NCI-H446 (cell line): ENCODE results near the gene UBC.
"Not testable (repeated sequence)": the region's sequence is repeated elsewhere in the genome, so short reads cannot be mapped to it uniquely, and the experiment has no call there.

ENCODE experiments used
- DNase-seq, 2 experiments: peaks; one replicate each; lab custom pipeline; 2025; lab: John Stamatoyannopoulos, UW

Gene UBC

DNA sequence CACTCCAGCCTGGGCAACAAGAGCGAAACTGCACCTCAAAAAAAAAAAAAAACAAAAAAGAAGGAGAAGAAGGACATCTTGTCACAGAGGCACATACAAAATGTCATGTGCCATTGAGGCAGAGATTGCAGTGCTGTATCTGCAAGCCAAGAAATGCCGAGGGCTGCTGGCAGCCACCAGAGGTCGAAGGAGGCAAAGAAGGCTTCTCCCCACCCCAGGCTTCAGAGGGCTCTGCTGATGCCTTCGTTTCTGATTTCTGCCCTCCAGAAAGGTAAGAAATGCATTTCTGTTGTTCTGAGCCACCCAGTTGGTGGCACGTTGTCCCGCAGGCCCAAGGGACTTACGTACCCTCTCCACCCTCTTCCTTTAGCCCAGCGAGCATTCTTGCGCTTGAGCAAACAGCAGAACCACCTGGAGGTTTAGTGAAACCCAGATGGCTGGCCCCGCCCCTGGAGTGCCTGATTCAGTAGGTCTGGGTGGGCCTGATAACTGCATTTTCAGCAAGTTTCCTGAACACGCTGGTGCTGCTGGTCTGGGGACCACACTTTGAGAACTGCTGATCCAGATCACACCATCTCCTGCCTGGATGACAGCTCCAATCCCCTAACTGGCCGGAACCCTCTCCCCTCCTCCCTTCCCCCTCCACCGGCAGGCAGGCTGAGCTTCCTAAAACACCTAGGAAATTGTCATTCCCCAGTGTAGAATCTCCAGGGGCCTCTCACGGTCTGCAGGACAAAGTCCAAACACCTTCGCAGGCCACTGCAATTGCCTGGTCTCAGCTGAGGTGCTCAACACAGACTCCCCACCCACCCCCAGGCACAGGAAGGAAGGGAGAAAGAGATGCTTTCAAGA, 29.6 kb downstream of the UBC start:
- no peak for DNase-seq

DNA sequence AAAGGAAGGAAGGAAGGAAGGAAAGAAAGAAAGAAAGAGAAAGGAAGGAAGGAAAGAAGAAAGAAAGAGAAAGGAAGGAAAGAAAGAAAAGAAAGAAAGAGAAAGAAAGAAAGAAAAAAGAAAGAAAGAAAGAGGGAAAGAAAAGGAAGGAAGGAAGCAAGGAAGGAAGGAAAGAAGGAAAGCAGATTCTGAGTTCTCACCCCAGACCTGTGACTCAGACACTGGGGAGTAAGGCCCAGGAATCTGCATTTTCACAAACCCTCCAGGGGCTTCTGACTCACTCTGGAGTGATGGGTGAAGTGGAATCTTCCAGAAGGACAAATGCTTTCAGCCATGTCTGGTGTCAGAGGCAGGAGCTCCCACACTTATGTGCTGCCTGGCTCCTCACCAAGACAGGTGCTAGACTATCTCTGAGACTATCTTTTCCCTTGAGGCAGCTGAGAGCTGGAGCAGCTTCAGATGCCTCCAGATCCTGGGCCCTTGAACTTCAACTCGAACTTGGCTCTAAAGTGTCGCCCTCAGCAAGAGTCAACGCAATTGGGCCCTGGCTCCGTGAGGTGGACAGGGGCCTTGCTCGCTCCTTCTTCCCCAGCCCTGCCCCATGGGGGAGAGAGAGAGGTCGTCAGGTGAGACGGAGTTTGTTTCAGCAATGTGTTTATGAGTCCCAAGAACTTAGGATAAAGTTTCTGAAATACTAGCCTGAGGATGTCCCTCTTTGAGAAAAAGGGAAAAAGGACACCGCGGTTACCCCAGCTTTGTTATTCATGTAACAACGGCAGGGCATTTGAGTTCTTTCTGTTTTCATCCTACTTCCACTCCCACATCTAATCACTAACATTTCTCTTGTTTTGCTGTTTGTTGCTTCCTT, 31.0 kb downstream of the UBC start:
- DNase-seq: no peak

DNA sequence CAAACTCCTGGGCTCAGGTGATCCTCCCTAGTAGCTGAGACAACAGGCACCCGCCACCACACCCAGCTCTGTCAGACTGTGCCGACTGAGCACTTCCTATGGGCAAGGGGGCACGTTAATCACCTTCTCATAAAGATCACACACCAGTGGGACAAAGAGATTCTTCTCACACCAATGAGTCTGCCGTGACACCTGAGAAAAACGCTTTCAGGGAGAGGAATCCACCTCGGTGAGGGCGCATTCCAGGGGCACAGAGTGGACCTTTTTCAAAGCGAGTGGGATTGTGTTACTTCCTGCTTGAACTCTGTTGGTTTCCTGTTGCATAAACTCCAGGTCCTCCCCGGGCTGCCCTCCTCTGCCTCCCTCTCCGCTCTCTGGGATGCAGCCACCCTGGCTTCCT, 33.3 kb downstream of the UBC start:
- no peak for DNase-seq

DNA sequence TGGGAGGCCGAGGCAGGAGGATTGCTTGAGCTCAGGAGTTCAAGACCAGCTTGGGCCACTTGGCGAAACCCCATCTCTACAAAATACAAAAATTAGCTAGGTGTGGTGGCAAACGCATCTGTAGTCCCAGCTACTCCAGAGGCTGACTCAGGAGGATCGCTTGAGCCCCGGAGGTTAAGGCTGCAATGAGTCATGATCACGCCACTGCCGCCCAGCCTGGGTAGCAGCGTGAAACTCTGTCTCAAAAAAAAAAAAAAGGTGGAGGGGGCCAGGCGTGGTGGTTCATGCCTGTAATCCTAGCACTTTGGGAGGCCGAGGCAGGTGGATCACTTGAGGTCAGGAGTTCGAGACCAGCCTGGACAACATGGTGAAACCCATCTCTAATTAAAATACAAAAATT, 34.1 kb downstream of the UBC start:
- DNase-seq: not testable (repeated sequence)

DNA sequence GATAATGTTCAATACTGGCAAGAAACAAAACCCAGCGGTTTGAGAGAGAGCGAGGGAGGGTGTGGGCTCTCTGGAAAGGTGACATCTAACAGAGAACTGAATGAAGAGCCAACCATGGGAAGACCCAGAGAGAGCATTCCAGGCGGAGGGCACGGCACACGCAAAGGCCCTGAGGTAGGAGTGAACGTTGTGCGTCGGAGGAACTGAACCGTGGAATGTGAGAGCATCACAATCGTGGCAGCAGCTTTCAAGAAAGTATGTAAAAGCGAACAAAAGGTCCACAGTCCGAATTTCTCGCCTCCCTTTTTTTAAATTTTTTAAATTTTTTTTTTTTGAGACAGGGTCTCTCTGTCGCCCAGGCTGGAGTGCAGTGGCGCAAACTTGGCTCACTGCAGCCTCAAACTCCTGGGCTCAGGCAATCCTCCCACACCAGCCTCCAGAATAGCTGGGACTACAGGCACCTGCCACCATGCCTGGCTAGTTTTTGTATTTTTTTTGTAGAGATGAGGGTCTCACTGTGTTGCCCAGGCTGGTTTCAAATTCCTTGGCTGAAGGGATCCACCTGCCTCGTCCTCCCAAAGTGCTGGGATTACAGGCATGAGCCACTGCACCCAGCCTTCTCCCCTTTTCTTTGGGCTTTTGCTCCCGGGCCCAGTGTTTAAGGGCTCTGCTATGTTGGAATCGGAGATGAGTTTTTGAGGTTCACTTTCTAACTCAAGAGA, 35.5 kb downstream of the UBC start:
- DNase-seq: no peak

DNA sequence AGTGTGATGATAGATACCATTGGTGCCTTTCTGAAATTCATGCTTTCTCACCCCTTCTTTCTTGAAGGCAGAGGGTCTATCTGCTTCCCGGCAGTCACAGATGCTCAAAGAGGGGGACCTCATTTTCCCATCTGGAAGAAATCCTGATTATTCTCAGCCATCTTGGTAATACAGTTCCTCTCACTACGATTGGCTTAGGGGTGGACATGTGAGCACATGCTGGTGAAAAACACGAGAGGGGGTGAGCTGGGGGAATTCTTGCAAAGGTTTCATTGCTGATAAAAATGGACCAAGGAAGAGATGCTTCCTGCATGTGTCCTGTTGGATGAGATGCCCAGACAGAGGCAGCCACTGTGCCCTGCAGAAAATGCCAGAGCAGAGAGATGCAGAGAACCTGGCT, 37.0 kb downstream of the UBC start:
- DNase-seq: no peak

DNA sequence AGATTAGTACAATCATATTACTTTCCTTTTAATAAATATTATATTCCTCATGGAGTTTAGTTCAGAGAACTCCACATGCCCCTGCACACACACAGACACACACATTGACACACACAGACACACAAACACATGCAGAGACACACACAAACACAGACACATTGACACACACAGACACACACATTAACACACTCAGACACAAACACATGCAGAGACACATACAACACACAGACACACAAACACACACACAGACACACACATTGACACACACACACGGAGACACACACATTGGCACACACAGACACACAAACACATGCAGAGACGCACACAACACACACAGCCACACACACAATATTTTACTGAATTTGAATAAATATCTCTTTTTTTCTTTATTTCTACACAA, 38.3 kb downstream of the UBC start:
- no peak for DNase-seq

DNA sequence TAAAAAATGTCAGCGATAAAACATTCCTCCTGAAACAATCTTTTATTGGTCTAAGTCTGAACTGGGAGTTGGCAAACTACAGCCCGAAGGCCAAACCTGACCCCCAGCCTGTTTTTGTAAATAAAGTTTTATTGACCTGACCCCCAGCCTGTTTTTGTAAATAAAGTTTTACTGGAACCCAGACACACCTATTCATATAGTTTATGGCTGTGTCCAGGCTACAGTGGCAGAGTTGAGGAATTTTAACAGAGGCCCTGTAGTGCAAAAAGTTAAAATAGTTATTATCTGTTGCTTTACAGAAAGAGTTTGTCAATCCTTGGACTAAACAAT, 38.7 kb downstream of the UBC start:
- no peak for DNase-seq

DNA sequence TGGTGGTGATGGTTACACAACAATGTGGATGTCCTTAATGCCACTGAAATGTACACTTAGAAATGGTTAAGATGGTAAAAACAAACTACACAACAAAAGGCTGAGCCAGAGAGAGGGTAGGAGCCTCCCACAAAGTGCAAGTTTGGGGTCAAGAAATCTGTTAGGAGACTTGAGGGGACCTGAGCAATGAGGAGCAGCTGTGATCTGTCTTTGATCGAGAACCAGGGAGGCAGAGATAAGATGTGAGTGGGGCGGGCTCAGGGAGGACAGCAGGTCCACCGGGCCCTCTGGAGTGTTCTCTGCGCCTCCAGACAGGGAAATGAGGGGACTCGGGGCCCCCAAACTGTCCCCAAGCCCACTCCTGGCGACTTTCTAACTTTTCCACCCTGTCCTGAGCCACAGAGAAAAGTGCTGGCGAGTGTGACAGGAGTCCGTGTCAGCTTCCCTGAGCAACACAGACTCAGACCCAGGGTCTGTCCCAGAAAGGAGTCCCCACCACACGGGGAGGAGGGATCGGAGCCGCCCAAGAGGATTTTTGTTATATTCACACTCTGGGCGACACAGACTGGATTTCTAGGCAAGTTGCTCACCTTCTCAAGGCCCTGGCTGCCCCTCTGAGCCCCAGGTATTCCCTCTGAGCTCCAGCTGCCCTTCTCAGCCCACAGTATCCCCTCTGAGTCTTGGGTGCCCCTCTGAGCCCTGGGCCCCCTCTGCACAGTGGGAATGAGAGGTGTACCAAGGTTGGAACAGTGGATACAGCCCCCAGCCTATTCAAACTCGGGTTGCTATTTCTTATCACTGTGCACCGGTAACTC, 39.3 kb downstream of the UBC start:
- DNase-seq: no peak

DNA sequence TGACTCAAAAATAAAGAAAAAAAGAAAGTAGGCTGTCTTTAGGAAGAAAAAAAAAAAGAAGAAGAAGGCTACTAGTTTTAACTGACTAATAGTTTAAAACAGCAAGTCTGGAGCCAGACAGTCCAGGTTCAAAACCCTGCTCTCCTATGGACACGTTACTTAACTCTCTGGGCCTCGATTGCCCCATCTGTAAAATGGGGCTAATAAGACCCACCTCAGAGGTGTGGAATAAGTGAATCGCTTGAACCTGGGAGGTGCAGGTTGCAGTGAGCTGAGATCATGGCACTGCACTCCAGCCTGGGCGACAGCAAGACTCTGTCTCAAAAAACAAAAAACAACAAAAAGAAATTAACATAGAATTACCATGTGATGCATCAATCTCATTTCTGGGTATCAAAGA, 40.3 kb downstream of the UBC start:
- no peak for DNase-seq

DNA sequence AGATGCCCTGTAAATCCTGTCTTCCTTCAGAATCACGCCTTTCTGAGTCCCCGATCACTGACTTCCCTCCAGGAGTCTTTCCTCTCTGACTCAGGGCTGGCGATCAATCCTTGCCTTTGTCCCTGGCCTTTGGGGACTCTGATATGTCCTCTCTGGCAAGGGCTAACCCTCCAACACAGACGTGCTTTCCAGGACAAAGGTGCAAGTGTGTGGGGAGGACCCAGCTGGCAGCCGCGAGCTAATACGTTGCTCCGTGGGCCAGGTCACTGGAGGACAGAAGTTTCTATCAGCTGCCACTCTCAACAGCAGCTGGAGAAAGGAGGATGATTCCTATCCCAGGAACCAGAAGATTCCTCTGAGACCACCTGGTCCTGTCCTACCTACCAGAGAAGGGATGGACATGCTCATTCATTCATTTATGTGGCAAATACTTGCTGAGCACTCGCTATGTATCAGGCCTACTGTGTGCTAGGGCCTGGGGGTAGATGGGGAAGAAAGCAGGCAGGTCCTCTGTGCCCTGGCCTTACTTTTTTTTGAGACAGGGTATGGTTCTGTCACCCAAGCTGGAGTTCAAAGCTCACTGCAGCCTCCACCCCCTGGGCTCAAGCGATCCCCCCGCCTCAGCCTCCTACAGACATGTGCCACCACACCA, 42.3 kb downstream of the UBC start:
- DNase-seq: no peak

DNA sequence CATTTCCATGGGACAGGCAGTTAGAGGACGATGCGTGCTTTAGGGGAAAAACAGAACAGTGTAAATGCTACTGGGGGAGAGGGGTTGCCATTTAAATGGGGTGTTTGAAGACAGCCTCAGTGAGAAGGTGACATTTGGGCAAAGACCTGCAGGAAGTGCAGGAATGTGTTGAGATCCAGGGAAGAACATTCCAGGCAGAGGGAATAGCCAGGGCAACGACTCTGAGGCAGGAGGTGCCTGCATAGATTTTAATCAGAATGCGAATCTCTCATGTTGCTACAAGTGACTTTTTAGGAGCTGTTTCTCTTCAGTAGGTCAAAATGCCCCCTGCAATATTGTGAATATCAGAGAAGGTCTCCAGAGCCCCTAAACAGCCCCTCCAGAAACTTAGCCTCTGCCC, 43.2 kb downstream of the UBC start:
- no peak for DNase-seq

DNA sequence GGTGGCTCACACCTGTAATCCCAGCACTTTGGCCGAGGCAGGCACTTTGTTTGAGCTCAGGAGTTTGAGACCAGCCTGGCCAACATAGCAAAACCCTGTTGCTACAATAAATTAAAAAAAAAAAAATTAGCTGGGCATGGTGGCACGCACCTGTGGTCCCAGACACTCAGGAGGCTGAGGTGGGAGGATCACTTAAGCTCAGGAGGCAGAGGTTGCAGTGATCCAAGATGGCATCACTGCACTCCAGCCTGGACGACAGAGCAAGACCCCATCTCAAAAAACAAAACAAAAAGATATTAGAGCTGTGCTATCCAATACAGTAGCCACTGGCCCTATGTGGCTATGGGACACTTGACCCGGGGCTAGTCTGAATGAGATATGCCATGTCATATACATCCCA, 43.9 kb downstream of the UBC start:
- DNase-seq: no peak

DNA sequence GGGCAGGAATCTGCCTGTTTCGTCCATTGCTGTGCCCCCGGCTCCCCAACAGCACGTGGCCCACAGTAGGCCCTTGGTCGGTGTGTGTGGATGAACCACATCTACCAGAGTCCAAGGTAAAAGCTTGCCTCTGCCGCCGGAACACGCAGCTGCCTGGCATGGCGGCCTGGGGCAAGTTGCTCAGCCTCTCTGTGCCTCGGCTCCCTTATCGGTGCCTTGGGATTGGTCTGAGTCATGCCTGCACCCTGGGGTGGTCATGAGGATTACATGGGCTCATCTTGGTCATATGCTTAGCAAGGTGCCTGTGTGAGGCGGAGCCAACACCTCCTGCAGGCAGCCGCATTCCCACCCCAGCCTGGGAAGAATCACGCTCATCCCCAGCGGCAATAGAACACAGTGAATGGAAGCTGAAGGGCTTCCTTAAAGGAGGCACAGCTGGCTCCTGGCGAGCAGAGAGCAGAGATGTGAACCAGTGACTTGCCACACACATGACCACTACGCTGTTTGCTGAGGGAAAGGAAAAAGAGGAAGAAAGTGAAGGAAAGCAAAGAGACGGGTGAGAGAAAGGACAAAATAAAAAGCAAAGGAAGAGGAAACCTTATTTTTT, 45.3 kb downstream of the UBC start:
- DNase-seq: no peak

DNA sequence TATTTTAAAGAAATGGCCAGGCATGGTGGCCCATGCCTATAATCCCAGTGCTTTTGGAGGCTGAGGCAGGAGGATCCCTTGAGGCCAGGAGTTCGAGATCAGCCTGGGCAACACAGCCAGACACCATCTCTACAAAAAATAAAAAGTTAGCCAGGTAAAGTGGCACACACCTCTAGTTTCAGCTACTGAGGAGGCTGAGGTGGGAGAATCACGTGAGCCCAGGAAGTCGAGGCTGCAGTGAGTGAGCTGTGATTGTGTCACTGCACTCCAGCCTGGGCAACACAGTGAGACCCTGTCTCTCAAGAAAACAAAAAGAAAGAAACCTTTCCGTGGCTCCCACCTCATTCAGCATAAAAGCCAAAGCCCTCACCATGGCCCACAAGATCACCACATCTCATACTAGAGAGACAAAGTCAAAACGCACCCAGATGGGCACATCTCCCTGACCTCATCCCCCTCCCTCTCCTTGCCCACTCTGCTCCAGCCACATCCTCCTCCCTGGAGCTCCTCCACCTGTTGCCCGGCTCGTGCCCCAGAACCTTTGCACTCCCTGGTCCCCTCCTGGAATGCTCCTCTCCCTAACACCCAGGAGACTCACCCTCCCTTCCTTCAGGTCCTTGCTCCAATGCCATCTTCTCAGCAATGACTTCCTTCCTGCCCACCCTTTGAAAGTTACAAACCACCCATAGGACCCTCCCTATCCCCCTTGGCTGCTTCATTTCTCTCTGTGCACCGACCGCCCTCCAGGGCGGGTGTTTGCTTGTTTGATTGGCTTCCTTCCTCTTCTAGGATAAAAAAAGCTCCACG, 46.0 kb downstream of the UBC start:
- DNase-seq: no peak

DNA sequence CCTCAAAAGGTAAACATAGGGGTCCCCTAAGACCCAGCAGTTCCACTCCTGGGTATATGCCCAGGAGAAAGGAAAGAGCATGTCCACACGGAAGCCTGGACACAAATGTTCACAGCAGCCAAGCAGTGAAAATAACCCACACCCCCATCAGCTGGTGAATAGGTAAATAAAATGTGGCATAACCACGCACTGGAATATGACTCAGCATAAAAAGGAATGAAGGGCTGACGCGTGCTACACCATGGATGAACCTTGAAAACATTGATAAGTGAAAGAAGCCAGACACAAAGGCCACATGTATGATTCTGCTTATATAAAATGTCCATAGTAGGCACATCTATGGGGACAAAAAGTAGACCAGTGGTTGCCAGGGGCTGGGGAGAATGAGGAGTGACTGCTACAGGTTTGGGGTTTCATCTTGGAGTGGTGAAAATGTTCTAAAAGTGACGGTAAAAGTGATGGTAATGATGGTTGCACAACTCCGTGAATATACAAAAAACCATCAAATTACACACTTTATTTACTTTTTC, 47.0 kb downstream of the UBC start:
- DNase-seq: no peak

DNA sequence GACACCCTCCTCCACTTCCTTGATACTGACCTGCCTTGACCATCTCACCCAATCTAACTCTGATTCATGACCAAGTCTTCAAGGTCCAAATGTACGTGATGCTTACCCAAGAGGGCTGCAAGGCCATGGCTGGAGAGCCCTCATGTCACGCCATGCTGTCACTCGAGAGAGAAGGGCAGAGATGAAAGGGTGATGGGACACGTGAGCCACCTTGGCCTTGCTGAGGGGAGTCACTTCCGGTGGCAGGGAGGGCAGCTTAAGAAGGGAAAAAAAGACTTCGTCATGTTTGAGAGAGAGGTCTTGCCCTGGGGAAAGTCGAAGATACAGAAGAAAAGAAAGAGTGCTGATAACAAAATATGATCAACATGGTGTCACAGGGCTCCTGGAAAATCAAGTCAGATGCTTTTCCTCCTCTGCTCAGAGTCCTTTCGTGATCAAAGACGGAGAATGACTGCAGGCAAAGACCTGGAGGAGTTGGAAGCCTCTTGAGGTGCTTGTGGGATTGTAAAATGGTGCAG, 47.5 kb downstream of the UBC start:
- DNase-seq: no peak

DNA sequence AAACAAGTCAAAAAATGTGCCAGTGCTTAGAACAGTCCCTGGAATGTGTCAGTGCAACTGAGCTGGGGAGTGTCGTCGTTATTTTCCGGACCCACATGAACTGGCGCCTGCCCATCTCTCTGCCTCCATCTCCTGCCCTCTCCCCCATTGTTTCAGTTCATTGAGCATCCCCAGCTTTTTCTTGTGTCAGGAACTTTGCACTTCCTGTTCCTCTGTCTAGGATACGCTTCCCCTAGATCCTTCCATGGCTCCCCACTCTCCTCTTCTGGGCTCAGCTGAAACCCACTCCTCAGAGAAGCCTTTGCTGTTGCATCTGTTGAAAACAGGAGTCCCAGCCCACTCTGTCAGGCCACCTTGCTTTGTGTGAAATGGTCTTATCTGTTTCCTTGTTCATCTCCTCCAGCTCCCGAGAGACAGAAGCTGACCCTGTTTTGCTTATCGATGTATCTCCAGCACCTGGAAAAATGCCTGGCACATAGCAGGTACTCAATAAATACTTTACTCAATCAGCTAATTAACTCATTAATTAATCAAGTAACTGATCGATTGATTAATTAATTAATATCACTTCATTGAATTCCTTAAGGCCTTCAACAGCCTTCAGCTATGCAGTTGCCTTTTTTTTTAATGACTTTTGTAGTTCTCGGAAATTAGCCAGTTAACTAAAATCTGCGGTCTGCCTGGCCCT, 48.1 kb downstream of the UBC start:
- DNase-seq: no peak

DNA sequence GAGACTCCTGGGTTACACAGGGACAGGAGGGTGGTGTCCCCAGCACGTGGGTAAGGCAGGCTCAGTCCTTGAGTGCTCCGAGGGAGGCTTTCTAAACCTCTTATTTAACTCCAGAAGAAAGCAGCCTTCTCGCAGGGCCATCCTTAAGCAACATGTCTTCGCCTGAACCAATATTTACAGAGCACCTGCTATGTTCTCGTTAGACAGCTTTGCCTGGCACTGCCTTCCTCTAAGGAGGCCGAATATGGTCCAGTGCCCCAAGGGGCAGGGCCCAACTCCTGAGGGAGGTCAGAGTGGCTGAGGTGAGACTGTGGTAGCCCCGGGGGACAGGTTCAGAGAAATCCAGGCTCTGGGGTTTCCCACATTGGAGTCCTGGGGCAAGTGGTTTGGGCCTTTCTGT, 48.7 kb downstream of the UBC start:
- no peak for DNase-seq
